GM21381 (cell line): ENCODE results near the gene CHST9.
"Not testable (repeated sequence)": the region's sequence is repeated elsewhere in the genome, so short reads cannot be mapped to it uniquely, and the experiment has no call there.

Source experiments
- ATAC-seq: cut with Tn5 transposase; IDR thresholded peaks from one replicate; pipeline ENCODE4 v1.9.1; 2021; ENCODE audit warnings: mild to moderate bottlenecking, moderate library complexity; ENCODE audit not compliant: unreplicated experiment

Gene CHST9

DNA sequence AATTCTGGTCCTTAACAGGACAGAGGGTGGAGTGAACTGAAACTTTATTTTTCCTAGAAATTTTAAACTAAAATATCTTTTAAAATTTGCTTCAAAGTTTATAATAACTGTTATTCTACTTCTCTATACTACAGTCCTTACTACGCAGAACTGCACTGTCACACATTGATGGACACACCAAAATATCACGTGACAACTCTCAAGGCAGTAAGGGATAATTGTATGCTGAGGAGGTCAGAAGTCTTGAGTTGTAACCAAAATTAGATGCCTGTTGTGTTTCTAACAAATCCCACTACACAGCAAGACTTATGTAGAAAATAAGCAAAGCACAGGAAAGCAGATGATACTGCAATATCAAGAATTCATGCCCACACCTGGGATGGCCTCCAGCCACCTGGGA, 76.3 kb downstream of the CHST9 start:
- no peak for ATAC-seq

DNA sequence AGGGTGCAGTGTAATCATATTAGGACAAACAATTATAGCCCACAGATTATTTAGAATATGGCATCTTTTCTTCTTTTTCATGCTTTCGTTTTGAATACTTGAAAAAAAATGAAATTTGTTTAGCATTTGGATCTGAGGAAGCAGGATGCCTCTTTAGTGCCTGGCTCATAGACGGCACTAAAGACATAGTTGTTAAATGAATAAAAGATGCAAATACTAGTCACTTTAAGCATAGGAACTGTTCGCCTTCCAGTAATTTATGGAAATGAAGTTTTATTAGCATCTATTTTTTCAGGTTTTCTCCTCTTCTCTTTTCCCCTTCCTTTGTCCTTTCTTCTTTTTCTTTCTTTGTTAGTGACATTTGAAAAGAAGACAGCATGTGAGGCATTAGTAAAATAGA, 80.4 kb downstream of the CHST9 start:
- no peak for ATAC-seq

DNA sequence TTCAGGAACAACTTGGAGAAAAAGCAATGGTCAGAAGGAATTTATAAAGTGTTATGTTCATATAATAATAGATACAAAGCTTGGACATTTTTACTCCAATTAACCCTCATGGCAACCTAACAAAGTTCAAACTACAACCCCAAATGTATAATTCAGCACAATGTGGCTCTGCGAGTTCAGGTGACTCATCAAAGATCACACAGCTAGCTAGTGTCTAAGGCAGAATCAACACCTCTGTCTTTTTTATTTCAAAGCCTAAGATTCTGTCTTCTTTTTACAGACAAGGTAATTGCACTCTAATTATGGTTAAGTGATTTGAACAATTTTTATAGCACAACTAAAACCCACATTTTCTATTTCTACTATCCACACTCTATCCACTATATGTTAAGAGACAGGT, 90.5 kb downstream of the CHST9 start:
- ATAC-seq, result no peak

DNA sequence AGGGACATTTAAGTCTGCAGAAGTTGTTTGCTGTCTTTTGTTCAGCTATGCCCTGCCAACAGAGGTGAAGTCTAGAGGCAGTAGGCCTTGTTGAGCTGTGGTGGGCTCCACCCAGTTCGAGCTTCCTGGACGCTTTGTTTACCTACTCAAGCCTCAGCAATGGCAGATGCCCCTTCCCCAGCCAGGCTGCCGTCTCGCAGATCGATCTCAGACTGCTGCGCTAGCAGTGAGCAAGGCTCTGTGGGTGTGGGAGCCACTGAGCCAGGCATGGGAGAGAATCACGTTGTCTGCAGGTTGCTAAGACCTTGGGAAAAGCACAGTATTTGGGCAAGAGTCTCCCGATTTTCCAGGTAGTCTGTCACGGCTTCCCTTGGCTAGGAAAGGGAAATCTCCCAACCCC, 91.8 kb downstream of the CHST9 start:
- not testable (repeated sequence) for ATAC-seq

DNA sequence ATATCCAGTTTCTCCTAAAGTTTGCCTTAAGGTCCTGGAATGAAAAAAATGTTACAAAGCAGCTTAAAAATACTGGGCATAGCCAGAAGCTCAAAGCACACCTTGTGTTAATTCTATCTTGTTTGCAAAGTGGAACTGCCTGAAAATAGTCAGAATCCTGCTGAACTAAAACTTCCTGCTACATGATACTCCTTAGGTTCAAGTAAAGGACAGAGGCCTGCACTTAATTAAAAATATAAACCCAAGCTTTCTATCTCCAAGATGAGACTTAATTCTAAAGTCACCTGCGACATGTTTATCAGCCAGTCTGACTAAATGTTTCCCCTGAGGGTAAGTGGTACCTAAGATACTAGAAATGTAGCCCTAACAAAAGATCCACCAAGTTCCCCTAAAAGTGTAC, 103.4 kb downstream of the CHST9 start:
- ATAC-seq, result no peak

DNA sequence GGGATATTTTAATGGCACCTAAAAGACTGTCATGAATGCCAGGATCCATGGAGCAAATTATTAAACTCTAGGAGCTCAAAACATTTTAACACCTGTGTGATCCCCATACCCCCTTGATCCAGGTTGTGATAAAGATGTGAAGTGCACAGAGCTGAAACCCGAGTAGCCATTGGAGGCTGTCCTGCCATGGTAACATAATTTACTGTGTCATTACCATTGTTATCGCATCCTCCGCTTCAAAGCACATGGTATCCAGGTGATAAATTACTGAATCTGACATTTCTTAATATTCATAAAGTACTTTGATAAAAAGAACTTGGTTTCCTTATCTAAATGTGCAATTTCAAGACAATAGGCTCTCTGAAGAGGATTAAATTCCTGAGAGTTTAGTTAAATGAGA, 109.3 kb downstream of the CHST9 start:
- ATAC-seq, result no peak

DNA sequence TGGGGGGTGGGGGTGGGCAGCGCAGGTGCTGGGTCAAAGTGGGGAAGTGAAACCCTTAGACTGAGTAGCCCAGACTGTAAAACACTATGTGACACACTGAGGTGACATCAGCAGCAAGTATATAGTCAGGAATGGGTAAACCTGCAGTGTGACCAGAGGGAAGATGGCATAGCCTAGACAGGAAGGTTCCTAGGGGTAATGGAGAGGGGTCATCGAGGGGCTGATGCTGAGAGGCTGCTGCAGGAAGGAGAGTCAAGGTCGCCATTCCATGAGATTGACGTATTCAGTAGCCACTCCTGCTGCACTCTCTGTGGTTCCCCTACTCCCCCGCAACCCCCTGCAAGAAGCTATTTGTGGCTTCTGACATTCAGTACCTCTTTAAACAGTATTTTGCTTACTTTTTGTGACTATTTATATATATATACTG, 111.7 kb downstream of the CHST9 start:
- no peak for ATAC-seq

DNA sequence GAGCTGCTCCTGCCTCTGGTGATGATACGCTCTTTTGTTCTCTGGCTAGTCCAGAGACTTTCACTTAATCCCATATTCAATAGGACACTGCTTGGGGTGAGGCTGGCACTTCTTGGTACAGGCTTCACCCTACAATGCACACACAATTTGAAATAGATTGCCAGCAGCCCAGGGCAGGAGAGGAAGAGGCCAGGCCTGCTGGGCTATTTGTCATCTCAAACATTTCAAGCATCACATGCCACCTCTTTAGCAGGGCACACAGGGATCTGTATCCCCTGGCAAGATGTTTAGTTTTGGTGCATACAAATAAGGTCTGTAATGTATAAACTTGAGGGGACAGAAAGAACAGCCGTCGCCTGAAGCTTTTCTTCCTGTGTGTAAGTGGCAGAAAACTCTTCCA, 120.4 kb downstream of the CHST9 start:
- no peak for ATAC-seq

DNA sequence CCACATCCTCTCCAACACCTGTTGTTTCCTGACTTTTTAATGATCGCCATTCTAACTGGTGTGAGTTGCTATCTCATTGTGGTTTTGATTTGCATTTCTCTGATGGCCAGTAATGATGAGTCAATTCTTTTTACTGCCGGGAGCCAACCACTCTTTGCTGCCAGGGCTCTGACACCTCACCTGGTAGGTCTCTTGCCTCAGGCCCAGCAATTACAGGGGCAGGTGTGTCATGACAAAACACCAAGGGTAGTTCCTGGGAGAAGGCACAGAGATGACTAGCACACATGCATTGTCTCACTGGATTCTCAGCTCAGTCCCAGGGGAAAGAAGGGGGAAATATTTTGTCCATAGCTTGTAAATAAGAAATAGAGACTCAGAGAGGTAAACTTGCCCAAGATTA, 122.3 kb downstream of the CHST9 start:
- ATAC-seq, result no peak

DNA sequence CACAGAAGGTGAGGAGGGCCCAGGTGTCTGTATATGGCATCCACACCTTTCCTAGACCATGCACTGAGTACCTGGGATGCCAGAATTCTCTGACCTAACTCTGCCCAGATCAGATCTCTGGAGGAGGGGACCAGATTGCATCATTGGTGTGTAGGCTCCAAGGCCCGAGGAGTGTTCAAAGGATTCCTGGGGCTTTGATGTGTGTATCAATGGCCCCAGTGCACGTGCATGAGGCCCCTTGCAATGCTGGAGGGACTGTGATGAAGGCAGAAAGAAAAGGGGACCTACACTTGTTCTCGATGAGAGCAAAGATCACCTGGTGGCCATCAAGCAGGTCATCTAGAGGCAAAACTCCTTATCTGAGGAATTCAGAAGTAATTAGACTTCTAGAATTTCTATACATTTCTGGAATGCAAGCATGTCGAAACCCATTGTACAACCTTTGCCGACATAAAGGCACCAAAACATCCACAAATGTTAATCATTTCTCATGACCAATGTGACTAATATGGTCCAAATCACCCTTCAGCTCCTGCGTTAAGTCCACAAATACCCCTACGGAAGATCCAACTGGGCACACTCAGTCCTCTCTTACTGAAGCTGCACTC, 123.5 kb downstream of the CHST9 start:
- no peak for ATAC-seq

DNA sequence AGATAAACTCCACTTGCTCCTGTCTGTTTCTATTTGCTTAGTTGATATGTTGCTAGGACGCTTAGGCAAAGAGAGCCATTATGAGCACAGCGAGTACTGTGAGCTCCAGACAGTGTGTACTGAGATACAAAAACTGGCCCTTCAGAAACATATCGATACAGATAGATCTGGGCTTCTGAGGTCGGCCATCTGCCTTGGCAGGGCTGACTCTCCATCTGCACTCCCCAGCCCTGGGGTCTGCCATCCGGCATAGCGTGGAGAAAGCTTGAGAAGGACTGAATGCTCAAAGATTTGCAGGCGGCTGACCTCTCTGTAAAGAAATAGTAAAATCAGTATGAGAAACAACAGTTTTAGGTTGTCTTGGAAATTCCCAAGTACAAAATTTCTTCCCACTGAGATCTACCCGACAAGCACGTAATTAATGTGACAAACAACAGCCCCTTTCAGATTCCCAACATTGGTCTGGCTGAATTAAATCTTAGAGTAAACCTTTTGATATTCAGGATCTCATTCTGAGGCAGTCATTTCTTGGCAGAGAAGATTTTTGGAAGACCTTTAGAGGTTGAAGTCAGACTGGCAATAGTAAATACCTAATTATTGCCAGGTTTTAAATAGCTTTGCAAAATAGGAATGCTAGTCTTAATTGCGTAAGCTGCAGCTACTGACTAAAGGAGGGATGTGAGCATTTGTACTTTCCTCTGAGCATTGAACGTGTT, 127.4 kb downstream of the CHST9 start:
- no peak for ATAC-seq

DNA sequence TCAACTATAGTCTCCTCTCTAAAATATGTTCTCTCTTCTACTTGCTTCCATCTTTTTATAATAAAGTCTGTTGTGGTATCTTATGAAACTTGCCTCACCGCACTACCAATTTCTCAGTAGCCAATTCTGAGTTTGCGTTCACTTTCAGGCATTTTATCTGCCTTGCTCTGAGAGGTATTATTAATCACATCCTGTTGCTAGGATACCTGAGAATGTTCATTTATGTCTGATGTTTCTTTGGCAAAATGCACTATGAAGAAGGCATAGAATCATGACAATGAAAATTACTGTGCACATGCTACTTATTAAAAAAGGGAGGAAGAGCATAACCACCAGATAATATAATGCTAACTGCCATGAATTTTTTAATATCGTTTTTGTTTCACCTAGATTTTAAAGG, 130.2 kb downstream of the CHST9 start:
- ATAC-seq, result no peak

DNA sequence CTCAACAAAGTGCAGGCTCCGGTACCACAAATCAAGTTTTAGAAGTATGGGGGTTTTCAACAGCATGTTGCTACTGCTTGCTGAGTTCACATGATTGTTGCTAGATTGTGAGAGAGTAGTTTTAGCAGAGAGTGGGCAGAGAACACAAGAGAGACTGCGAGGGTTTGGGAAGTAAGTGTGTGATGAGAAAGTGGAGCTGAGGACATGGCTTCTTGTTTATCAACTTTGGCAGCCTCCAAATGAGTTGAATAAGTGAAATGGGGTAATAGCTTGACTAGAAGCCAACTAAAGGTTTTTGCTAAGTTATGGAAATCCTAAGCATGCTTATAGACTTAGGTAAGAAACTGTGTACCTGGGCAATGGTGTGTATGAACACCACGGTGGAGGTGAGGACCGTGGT, 135.1 kb downstream of the CHST9 start:
- ATAC-seq, result no peak

DNA sequence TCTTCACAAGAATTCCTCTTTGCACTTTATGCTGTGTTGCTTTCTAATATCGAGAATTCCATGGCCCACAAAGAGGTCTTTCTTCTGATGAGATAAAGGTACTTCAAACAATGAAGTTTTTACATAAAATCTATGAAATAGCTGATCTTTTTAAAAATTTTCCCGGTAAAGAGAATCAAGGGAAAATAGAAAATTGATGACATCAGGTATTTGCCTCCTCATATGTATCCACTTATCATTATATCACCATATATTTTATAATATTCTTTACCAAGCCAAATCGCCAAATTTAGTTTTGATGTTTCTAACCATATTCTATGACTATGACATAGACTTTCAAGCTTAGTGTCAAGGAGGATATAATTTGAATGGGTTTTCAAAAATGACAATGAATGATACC, 139.8 kb downstream of the CHST9 start:
- ATAC-seq, result no peak

DNA sequence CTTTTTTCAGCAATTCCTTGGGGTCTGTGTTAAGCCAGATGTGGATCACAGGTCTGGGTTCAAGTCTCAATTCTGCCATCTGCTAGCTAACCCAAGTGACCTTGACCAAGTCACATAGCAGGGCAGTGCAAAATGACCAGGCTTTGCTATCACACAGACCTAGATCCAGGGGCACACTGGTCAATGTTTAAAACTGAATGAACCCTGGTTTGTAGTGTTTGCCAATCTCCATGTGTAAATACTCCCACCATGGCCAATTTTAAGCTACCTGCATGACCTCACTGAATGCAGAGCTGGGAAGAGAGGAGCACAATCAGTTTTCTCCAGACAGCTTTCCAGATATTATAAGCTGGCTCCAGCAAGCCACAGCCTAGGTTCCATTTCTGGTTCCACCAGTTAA, 142.9 kb downstream of the CHST9 start:
- no peak for ATAC-seq

DNA sequence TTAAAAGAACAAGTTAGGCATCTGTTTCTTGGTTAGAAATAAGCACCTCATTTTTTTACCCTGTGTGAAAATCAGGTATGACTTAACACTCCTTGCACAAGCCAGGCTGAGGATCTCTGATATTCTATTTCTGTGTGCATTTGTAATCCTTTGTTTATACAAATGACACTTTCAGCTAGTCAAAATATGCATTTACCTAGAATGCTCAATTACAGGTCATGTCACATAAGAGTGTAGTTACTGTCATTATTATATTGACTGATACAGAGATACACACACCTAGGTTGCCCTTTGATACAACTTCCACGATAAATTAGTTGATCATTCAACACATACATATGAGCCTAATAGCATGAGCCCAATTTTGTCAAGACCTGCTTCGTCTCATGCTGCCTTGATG, 144.3 kb downstream of the CHST9 start:
- no peak for ATAC-seq

DNA sequence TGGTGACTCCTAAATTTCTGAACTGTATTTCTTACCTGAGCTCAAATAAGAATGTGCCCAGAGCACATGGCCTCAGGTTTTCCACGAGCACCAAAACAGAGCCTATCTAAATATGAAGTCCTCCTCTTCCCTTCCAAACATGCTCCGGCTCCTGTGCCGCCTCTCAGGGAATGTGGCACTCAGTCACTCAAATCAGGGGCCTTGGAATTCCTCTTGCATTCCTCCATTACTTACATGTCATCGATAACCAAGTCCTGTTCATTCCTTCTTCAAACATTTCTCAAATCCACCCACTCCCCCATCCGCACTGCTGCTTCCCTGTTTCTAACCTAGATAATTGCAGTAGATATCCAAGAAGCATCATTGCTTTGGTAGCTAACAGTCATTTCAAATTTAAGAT, 151.4 kb downstream of the CHST9 start:
- ATAC-seq, result no peak

DNA sequence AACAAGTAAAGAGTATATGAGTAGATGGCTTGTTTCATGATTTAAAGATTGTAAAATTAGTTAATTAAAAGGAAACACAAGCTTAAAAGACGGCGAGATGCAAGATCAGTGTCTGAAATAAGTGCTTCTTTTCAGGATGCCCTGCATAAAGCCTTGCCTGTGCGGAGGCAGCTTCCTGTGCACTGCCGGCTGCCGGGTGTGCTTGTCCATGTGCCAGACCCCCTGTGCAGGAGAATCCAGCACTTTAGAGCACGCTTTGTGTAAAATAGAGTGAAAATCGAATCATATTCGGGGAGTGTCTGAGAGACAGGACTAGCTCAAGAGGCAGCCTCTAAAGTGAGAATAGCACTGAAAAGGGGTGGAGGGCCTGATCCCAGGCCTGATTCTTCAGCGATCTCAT, 154.7 kb downstream of the CHST9 start:
- no peak for ATAC-seq

DNA sequence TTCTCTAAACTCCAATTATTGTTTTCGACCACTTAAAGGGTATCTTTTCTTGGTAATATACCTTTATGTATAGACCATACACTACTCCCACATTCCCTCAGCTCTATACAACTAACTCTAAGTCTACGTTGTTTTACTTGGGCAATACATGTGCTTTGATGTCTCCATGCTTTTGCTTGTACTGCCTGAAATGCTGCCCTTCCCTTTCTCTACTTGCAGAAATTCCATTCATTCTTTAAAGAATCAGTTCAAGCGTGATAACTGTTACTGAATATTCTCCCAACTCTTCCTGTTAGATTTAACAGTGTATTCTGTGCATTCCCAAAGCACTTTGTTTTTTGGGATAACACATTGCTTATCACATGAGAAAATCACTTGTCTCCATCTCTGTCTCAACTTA, 162.6 kb downstream of the CHST9 start:
- ATAC-seq, result no peak

DNA sequence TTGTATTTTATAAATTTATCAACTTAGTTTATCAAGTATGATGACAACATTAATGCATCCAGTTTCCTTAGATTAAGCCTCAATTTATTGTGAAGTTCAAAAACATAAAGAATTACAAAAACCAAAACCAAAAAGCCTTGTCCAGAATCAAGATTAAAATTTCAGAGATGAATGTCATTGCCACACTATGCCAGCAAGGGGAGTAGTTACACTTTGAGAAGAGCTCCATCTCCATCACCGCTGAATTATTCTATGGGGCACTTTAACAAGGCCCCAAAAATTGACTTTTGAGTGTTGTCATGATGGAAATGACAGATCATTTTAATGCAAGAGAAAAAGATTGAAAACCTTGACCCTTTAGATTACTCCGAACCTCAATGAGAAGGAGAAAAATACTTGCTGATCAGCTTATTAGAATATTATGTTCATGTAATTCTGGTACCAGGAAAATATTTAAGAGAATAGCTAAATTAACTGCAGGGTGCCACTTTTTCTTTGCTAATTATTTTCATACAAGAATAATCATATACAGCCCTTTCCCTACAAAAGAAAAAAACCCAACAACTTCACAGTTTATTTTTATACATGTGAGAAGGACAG, 167.1 kb downstream of the CHST9 start:
- ATAC-seq, result no peak

DNA sequence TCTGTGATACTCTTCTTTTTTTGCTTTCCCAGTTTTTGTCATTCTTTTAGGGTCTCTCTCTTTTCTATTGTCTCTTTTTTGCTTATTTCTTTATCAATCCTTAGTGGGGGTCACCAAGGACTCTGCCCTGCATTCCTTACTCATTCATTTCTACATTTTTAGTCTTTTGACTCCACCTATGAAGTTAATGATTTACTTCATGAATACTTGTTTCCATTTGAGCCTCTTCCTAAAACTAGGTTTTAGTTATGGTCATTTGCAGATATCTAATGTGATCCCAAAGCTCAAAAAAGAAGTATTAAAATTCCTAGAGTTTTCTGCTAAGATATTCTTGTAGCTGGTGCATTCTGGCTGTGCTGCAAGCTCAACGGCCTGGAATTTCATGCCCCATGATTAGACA, 170.3 kb downstream of the CHST9 start:
- ATAC-seq, result no peak

DNA sequence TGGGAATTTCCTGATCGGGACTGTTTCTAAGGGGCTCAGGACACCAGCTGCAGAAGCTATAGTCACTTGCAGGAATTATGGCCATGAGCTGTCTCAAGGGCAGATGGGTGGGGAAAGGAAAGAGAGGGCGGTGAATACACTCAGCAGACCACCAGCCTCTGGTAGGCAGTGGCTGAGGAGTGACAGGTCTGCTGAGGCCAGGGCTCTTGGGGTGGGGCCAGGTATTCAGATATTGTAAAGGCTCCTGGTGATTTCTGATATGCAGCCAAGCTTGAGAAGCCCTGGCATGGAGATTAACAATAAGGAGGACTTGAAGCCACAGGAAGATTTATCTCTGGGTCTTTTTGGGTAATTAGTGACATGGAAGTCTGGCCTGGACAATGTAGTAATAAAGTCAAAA, 174.3 kb downstream of the CHST9 start:
- no peak for ATAC-seq

DNA sequence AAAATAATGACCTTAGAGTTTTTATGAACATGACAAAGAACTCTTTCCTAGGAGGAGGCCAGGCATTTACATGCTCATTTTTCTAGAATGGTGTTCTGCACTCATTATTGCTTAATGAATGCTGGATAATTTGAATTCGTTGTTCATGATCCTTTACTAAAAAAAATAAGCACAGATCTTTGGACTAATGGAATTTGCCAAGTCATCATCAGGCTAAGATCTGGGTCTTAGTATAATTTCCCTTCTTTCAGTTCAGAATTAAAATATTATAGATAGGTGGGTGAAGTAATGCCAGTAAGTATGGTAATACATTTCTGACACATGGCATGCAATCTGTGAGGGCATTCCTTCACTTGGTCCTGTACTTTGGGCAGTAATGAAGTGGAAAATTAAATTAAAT, 175.8 kb downstream of the CHST9 start:
- ATAC-seq, result no peak
